Skeletal muscle tissue (tissue), 4 donors: Measurements from ENCODE around the gene KLHL5. TPM values are rescaled to one million over a fixed set of nuclear protein-coding genes. Genes with fewer than 3 reads are reported as not detected.

Experiments used
- H3K27ac ChIP-seq: one replicate; pipeline ENCODE4 v1.7.0; 2013; ENCODE audit warnings: mild to moderate bottlenecking, low read depth, low read length, inconsistent platforms
- H3K27me3 ChIP-seq, 3 donors: one replicate each; pipeline ENCODE4 v1.7.0; 2013; ENCODE audit warnings: low read length in 3 of 3; ENCODE audit not compliant: control insufficient read depth in 3 of 3, insufficient read depth in 3 of 3
- H3K36me3 ChIP-seq, 3 donors: one replicate each; pipeline ENCODE4 v1.7.0; 2013; ENCODE audit warnings: low read length in 3 of 3; ENCODE audit not compliant: control insufficient read depth in 3 of 3, insufficient read depth in 3 of 3
- H3K4me1 ChIP-seq, 3 donors: one replicate each; pipeline ENCODE4 v1.7.0; 2013; ENCODE audit warnings: low read length in 3 of 3, mild to moderate bottlenecking in 3 of 3; ENCODE audit not compliant: control insufficient read depth in 3 of 3, insufficient read depth in 3 of 3
- H3K4me3 ChIP-seq, 3 donors: one replicate each; pipeline ENCODE4 v1.7.0; 2013; ENCODE audit warnings: low read length in 3 of 3
- H3K9ac ChIP-seq, 3 donors: one replicate each; pipeline ENCODE4 v1.7.0; 2013; ENCODE audit warnings: low read length in 3 of 3, mild to moderate bottlenecking in 3 of 3, moderate library complexity in 2 of 3, low read depth in 1 of 3
- H3K9me3 ChIP-seq, 3 donors: one replicate each; pipeline ENCODE4 v1.7.0; 2013; ENCODE audit warnings: low read length in 3 of 3; ENCODE audit not compliant: control insufficient read depth in 3 of 3
- total RNA-seq: library from RNA; depleted of rRNA; stranded (reverse); fragments of >200 nt; gene quantifications from one replicate; pipeline ENCODE4 v1.2.3, GENCODE V29; 2014
- donor health status: Osteomylitis.

Gene KLHL5
- total RNA-seq, 1 donor from 2014 or later = 15.1 TPM

DNA sequence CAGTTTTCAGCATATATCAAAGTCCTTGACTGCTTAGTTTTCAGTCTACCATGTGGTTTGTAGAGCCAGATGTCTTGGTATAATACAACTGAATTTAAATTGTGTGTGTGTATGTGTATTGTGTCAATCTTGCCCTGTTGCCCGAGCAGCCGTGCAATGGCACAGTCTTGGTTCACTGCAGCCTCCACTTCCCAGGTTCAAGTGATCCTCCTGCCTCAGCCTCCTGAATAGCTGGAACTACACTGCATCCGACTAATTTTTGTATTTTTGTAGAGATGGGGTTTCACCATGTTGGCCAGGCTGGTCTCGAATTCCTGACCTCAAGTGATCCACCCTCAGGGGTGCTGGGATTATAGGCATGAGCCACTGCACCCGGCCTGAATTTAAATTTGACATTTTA lies 6.0 kb upstream of the KLHL5 start:
- Histone ChIP-seq H3K36me3 (no peaks in the 10 kb centered on the region), H3K4me1 (no peaks in the 10 kb centered on the region), H3K4me3 (no peak overlapping the region), H3K27me3 (no peaks in the 10 kb centered on the region), H3K27ac (no peak overlapping the region), H3K9me3 (no peaks in the 10 kb centered on the region), H3K9ac (no peak overlapping the region)

DNA sequence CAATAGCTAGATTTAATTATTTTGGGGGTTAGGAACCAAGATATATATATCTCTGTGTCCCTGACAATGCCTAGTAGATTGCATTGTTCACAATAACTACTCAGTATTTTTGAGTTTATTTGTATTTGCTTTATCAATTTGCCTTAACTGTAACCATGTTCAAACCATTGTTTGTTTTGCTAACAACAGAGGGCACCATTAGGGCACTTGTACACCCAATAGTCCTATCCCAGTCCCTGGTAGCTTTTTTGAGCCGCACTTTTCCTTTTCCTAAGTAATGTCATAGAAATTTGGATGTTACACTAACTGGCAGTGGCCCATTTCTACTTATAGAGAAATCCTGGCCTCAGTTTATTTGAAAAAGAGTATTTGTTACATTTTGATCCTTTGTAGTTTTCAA lies 575 bp upstream of the KLHL5 start:
- Histone ChIP-seq H3K27ac (no peak overlapping the region), H3K27me3 (no peaks in the 10 kb centered on the region), H3K9ac (no peak overlapping the region), H3K4me1 (no peaks in the 10 kb centered on the region), H3K36me3 (no peaks in the 10 kb centered on the region), H3K4me3 (no peak overlapping the region), H3K9me3 (no peaks in the 10 kb centered on the region)

DNA sequence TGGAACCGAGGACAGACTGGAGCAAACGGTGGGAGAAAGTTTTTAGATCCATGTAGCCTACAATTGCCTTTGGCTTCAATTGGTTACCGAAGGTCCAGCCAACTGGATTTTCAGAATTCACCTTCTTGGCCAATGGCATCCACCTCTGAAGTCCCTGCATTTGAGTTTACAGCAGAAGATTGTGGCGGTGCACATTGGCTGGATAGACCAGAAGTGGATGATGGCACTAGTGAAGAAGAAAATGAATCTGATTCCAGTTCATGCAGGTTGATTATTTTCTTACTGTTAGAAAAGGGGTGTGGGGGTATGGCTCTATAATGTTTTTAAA lies 702 bp downstream of the KLHL5 start:
- Histone ChIP-seq H3K4me3 (no peak overlapping the region), H3K9me3 (no peaks in the 10 kb centered on the region), H3K36me3 (no peaks in the 10 kb centered on the region), H3K4me1 (no peaks in the 10 kb centered on the region), H3K27ac (no peak overlapping the region), H3K27me3 (no peaks in the 10 kb centered on the region), H3K9ac (no peak overlapping the region)

DNA sequence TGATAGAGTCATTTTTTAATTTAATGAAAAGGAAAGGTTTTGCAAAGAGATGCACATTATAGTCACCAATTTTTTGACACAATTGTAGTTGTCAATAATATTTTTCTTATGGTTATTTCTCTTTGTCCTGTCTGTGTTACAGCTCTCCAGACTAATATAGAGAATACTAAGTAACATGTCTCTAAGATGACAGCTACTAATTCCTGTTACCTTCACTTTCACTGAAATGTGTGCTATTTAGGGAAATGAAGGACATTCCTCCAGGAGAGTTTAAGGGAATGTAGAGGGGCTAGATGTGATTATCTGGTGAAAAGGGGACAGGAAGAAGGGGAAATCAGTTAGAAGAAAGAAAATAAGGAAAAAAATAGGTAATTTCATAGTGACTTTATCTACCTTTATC lies 1.4 kb downstream of the KLHL5 start:
- H3K9ac ChIP-seq = no peak overlapping the region
- no peak overlapping the region for H3K4me3 ChIP-seq
- H3K27me3 ChIP-seq = no peaks in the 10 kb centered on the region
- no peaks in the 10 kb centered on the region for H3K4me1 ChIP-seq
- H3K36me3 ChIP-seq = no peaks in the 10 kb centered on the region
- no peaks in the 10 kb centered on the region for H3K9me3 ChIP-seq
- no peak overlapping the region for H3K27ac ChIP-seq

DNA sequence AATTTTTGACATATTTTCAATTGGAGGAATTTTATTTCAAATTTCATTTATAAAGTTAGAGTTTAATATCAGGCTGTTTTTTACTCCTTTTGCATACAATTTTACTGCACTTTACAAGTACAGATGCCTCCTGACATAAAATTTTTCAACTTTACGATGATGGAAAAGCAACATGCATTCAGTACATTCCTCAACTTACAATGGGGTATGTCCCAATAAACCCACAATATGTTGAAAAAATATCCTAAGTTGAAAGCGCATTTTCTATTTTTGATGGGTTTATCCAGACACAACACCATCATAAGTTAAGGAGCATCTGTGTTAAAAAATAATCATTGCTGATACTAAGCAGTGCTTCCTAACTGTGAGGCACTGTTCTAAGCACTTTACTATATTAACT lies 4.3 kb downstream of the KLHL5 start:
- Histone ChIP-seq H3K36me3 (no peaks in the 10 kb centered on the region), H3K9me3 (no peaks in the 10 kb centered on the region), H3K27ac (no peak overlapping the region), H3K4me1 (no peaks in the 10 kb centered on the region), H3K4me3 (no peak overlapping the region), H3K27me3 (no peaks in the 10 kb centered on the region), H3K9ac (no peak overlapping the region)

DNA sequence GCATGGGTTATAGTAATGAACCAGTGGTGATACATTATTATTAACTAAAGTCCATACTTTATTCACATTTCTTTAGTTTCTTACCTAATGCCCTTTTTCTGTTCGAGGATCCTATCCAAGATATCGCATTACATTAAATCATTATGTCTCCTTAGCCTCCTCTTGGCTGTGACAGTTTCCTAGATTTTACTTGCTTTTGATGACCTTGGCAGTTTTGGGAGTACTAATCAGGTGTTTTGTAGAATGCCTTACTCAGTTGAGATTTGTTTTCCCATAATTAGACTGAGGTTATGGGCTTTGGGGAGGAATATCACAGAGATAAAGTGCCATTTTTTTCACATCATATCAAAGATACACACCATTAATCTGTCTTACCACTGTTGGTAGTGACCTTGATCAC lies 5.0 kb downstream of the KLHL5 start:
- no peaks in the 10 kb centered on the region for H3K27me3 ChIP-seq
- H3K9me3 ChIP-seq = no peaks in the 10 kb centered on the region
- H3K4me3 ChIP-seq = no peak overlapping the region

DNA sequence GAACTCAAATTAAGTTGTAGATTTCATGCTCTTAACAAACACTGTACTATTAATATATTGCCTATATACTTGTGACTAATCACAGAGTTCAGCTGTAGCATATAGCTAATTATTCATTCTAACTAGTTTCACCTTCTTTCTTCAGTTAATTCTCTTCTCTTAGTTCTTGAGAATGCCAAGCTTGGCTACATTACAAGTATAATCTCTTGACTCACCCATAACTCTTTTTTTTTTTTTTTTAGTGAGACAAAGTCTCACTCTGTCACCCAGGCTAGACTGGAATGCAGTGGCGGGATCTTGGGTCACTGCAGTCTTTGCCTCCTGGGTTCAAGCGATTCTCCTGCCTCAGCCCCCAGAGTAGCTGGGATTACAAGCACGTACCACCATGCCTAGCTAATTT lies 5.4 kb downstream of the KLHL5 start:
- H3K27ac ChIP-seq = no peak overlapping the region
- H3K27me3 ChIP-seq = no peaks in the 10 kb centered on the region
- no peaks in the 10 kb centered on the region for H3K36me3 ChIP-seq
- H3K4me1 ChIP-seq = no peaks in the 10 kb centered on the region
- H3K9me3 ChIP-seq = no peaks in the 10 kb centered on the region
- H3K4me3 ChIP-seq = no peak overlapping the region
- no peak overlapping the region for H3K9ac ChIP-seq

More for the DNA sequence above, 5.0 kb downstream of the KLHL5 start:
- H3K9ac ChIP-seq = no peak overlapping the region
- no peak overlapping the region for H3K27ac ChIP-seq
- no peaks in the 10 kb centered on the region for H3K36me3 ChIP-seq
- H3K4me1 ChIP-seq = no peaks in the 10 kb centered on the region

DNA sequence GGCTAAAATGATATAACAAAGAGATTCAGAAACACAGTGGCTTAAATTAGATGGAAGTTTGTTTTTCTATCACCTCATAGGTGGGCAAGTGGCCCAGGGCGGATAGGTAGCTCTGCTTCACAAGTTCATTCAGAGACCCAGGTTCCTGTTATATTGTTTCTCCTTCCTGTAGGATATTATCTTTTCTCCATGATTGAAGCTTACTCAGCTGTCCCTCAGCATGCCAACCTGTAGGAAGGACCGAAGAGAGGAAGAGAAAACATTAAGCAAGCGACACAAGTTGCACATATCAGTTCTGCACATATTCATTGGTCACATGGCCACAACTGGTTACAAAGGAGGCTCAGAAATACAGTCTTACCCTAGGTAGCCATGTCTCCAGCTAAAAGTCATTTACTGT lies 6.9 kb downstream of the KLHL5 start:
- H3K4me3 ChIP-seq = no peak overlapping the region
- H3K36me3 ChIP-seq = no peaks in the 10 kb centered on the region
- no peaks in the 10 kb centered on the region for H3K4me1 ChIP-seq
- no peaks in the 10 kb centered on the region for H3K9me3 ChIP-seq
- H3K27ac ChIP-seq = no peak overlapping the region
- no peak overlapping the region for H3K9ac ChIP-seq
- H3K27me3 ChIP-seq = no peaks in the 10 kb centered on the region

DNA sequence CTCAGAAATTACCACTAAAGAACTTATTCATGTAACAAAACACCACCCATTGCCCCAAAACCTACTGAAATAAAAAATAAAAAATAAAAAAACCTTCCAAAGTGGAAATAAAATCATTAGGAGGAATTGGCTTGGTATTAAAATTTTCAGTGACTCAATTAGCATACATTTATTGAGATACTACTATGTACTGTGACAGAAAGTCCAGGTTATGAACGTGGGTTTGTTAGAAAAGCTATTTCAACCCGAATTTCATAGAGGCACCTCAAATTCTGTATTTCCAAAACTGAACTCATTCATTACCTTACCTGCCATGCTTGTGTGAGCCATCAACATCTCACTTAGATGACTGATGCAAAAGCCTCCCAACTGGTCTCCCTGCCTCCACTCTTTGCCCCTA lies 16.8 kb downstream of the KLHL5 start:
- no peaks in the 10 kb centered on the region for H3K4me1 ChIP-seq
- H3K27me3 ChIP-seq = no peaks in the 10 kb centered on the region
- H3K9me3 ChIP-seq = no peaks in the 10 kb centered on the region
- no peak overlapping the region for H3K27ac ChIP-seq
- no peak overlapping the region for H3K9ac ChIP-seq
- H3K36me3 ChIP-seq = peaks cover 0 to 5% (median 5%) of the 10 kb centered on the region in 3 donors
- H3K4me3 ChIP-seq = no peak overlapping the region

DNA sequence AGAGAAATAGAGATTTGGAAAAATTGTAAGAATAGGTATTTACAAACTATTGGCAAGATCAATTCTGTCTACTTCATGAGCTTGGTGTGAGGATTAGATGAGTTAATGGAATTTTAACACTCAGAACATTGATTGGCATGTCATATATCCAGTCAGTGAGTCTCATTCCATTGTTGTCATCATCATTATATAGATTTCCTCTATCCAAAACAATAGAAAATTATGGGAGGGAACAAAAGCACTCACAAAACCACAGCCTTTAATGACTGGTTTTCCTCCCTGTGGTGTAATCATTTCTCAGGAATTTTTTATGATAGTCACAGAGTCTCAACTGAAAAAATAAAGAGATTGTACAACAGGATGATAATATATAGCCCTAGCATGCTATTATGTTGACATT lies 21.1 kb downstream of the KLHL5 start:
- H3K9ac ChIP-seq = no peak overlapping the region
- no peak overlapping the region for H3K27ac ChIP-seq
- no peaks in the 10 kb centered on the region for H3K4me1 ChIP-seq
- H3K36me3 ChIP-seq = peaks cover 0 to 5% (median 5%) of the 10 kb centered on the region in 3 donors
- H3K27me3 ChIP-seq = no peaks in the 10 kb centered on the region
- no peak overlapping the region for H3K4me3 ChIP-seq
- H3K9me3 ChIP-seq = no peaks in the 10 kb centered on the region

DNA sequence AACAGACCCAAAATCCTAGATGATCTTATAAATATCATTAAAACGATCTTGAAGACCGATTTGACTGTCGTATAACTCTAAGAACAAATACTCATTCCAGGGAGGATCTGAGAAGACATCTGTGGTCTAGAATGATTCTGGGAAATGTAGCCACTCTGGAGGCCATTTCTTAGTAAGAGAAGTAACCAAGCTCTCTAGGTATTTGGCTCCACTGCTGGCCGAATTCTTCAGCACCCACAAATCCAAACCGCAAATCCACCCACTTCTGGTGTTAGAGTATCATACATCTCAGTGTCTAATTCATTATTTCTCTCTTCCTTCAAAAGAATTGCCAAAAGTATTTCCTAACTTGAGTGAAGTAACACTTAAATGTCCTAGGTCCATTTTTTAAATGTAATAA lies 23.9 kb downstream of the KLHL5 start:
- no peak overlapping the region for H3K27ac ChIP-seq
- no peak overlapping the region for H3K9ac ChIP-seq
- no peaks in the 10 kb centered on the region for H3K4me1 ChIP-seq
- no peaks in the 10 kb centered on the region for H3K9me3 ChIP-seq
- no peak overlapping the region for H3K4me3 ChIP-seq
- no peaks in the 10 kb centered on the region for H3K27me3 ChIP-seq
- H3K36me3 ChIP-seq = peaks cover 0 to 5% (median 5%) of the 10 kb centered on the region in 3 donors
